ENCODE data around the gene RLBP1.

Gene RLBP1

DNA sequence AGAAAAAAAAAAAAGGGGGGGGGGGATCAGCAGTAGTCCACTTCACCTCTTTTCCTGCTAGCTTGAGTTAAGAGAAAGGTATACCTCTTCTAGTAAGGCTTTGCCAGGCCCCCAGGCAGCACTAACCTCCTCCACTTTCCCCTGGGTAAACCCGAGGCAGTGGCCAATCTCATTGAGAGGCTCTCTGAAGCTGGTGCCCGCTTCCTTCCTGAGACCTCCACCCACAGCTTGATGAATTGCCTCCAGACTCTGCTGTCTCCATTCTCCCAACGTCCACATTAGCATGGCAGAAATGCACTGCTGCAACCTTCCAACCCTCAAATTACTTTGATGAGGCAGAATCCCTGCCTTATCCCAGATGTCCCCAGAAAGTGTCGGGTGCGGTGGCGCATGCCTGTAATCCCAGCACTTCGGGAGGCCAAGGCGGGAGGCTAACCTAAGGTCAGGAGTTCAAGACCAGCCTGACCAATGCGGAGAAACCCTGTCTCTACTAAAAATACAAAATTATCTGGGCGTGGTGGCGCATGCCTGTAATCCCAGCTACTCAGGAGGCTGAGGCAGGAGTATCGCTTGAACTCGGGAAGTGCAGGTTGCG is 15.3 kb downstream of the RLBP1 start:
- no peak for DNase-seq

DNA sequence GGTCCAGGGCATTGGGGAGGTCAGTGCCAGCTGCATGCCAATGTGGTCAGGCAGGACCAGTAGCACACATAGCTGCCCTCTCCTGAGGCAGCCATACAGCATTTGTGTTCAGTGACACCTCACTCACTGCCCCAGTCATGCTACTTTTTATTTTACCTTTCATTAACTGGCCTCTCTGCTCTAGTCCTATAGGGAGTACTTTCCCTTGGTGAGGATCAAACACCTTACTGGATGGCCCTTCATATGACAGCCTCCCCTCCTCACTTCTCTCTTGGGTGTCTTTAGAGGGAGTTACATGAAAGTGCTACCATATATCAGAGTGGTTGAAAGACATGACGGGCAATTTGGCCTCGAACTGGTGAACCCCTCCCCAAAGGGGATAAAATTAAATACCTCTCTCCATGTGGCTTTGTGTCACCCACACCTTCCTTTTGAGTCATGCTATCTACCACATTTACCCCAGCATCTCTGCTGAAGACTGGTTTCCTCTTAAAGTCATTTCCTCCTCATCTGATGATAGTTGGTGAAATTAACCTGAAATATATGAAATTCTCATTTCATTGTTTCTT is 17.6 kb downstream of the RLBP1 start:
- no peak for DNase-seq

DNA sequence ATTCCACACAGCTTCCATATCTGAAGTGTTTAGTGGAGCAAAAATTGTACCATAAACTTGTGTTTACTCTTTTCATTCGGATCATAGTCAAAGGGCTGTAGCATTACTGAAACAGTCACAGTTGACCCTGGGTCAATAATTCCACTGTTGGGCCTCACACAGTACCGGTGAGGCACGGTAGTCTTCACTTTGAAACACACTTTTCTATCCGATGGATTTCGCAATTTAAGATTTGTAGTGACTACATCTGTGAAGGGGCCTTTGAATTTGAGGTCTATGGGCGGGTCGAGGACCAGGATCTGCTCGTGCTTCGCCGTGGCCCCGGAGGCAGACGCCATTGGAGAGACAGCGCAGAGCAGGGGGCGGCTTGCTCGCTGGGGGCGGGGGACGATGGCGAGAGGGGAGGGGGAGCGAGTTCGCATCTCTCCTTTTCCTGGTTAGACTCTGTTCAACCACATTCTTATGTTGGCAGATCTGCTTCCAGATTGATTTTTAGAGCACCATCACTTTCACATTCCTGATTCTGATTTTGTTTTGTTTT is 19.8 kb downstream of the RLBP1 start:
- no peak for DNase-seq

DNA sequence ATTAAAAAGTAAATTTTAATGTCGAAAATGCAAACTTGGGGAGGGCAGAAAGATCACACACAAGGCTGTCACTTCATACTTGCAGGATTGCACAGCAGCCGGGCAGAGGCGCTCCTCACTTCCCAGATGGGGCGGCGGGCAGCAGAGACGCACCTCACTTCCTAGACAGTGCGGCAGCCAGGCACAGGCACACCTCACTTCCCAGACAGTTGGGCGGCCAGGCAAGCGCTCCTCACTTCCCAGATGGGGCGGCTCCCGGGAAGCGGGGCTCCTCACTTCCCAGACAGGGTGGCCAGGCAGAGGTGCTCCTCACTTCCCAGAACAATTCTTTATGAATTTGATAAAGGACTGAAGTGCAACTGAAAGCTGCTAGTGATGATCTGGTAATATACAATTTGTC is 21.2 kb downstream of the RLBP1 start:
- DNase-seq: no peak

DNA sequence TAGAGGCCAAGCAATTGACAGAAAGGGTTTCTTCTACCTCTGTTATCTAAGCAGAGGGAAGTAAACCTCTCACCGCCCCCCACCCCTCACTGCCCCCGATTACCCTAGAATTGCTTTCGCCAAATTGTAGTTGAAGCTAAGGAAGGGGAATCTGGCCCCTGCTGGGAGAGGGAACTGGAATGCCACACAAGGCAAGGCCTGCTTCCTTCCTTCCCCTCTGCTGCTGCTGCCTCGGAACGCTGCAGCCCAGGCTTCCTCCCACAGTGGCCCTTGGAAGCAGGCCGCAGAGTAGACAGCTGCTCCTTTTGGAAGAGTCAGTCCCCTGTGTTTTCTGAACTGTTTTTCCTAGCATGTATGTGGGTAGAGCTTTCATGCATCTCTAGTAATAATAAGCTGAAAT is 21.6 kb downstream of the RLBP1 start:
- no peak for DNase-seq

DNA sequence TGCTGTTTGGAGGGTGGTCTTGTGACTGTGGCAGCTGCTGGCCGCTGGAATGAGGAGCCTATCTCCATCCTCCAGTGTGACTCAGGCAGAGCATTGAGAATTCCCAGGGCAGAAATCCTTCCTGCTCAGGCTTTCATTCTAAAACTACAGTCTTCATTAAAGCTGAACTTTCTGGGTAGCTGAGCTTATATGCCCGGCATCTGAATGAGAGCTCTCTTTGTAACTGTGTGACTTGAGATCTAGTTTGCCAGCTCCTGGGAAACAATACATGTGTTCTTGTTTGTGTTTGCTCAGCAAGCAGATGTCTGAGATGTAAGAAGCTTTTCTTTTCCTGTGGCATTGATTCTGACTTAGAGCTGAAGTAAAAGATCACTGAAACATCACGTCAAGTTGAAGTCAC is 22.4 kb downstream of the RLBP1 start:
- no peak for DNase-seq

DNA sequence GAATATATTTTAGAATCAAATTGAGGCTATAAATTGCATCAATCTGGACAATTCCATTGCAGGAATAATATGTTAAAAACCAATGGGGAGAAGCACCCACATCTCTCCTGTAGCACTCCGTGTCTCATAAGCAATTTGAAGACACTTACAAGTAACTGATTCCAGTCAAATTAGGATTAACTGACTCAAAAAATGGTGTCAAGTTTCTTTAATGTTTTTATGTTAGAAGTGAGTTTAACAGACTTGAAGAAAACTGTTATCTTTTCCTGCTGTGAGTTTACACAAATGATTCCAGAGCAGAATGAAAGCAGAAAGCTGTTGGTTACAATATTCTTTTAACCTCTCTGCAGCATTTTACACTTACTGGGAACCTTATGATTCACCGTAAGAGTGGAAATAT is 23.2 kb downstream of the RLBP1 start:
- DNase-seq: no peak

DNA sequence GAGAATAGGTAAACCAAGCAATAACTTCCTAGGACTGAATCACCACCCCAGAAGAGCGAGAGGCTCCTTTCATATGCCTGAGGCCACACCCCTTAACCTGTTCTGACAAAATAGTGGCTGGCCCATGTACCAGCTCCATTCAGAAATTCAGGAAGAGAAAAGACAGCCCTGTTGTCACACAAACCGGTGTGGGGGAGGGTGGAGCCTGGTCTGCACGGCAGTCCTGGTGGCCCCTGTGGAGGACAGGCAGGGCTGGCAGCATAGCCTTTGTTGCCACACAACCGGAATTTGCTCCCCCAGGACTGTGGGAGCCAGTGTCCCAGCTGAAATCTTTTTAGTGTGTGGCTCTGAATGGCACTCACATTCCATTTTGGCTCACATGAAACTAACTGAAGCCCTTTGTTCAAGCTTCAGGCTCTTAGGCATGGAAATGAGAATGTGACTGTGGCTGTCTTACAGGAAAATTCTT is 23.8 kb downstream of the RLBP1 start:
- no peak for DNase-seq

DNA sequence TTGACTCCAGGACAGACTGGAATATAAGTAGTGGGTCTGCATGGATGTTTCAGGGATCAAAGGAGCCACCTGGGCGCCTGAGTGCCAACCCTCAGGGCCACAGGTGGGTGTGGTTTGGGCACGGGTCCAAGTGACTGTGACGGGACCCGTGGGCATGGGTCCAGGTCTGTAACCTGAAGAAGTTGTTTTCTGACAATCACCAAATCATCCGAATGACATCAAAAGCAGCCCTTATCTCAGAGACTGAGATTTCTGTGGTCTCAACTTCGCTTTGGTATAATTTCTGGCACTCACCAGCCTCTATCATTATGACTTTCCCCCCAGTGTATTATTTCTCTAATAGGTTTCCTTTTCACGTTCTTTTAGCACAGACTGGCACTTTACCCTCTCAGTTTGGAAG is 24.4 kb downstream of the RLBP1 start:
- no peak for DNase-seq

DNA sequence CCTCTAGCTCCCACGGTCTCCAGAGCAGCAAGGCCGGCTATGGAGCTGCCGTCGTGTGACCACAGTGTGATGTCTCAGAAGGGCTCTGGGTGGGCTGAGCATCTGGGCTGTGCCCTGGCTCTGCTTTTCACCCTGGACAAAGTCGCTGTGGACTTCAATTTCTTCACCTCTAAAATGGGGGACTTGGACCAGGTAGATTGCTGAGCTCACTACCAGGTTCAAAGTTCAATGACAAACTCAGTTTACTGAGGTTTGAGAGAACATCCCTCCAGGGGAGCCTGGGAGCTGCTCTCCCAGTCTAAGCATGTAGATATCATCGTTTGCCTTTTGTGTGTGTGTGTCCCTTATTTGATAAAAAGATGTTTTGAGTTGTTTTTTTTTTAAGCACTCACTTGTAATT is 25.1 kb downstream of the RLBP1 start:
- no peak for DNase-seq

DNA sequence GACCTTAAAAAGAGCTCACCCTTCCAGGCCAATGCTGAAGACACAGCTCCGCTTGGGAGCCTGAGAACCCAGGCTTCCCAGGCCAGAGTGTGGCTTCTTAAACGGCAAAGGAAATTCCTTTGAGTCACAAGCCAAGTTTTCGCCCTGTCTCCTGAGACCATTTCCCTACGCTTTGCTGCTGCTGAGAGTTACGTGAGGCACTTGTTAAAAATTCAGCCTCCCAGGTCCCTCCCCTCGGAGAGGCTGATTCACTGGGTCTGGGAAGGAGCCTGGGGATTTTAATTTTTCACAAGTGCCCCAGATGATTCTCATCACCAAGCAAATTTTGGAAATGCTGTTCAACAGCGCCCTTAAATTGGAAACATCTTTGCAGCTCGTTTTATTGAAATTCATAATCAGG is 25.5 kb downstream of the RLBP1 start:
- DNase-seq: no peak

DNA sequence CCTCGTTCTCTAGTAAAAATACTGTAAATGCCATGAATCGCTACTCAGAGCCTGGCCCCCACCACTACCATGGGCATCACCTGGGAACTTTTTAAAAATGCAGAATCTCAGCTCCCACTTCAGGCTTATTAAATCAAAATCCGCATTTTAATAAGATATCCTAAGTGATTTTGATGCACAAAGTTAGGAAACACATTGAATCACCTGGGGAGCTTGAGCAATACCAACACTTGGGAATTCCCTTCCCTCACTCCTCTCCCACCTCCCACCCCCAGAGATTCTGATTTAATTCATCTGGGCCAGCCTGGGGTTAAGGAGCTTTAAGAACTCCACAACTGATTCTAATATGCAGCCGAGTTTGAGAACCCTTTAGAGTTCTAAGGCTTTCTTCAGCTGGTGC is 26.8 kb downstream of the RLBP1 start:
- DNase-seq: no peak

DNA sequence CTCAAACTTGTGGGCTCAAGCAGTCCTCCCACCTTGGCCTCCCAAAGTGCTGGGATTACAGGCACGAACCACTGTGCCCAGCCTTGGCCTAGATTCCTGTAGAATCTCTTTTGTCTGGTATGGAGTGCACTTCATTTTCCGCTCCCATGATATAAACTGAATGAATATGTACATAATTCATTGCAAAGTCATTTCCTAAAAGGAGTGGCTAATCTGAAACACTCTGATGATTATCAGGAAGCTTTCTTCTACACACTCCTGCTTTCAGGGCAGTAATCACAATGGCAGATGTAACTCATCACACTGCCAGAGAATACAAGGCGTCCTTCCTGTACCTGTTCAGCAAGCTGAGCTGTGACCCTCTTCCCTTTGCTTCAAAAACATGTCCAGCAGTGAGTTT is 28.6 kb downstream of the RLBP1 start:
- DNase-seq: no peak

DNA sequence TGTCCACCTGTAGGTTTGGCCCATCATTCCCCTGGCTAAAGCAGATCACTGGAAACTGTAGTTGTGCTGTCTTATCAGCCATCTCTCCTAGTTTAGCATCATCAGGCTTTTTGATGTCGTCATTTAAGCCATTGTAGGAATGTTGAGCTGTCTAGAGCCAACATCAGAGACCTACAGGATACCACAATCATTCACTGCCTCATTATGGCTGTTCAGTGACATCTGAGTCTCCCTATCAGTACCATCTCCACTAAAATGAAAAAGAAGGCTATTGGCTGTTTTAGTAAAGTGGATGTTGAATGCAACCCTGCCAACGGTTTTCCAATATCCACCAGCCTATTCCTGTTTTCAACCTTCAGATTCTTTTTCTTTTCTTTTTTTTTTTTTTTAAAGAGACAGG is 29.2 kb downstream of the RLBP1 start:
- DNase-seq: no peak

DNA sequence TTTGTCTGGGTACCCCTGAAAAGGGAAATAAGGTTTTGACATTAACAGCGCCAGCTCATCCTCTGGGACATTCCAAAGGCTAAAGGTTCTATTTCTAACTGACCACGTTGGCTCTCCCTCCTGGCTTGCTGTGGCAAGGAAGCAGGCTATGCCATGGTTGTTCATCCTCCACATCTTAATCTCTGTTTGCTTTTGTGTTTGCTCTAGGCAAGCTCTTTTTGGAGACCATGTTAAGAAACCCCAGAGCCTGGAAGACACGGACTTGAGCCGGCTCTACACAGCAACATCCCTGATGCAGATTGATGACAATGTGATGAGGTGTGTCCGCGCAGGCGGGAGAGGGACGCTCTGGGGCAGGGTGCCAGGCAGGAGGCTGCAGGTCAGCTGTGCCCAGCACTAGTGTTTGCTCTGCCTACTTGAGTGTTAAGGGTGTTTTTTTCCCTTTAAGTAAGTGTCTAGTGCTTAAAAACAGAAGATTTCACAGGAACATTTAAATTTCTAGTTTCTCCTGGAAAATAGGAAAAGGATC is 33.3 kb downstream of the RLBP1 start:
- no peak for DNase-seq

DNA sequence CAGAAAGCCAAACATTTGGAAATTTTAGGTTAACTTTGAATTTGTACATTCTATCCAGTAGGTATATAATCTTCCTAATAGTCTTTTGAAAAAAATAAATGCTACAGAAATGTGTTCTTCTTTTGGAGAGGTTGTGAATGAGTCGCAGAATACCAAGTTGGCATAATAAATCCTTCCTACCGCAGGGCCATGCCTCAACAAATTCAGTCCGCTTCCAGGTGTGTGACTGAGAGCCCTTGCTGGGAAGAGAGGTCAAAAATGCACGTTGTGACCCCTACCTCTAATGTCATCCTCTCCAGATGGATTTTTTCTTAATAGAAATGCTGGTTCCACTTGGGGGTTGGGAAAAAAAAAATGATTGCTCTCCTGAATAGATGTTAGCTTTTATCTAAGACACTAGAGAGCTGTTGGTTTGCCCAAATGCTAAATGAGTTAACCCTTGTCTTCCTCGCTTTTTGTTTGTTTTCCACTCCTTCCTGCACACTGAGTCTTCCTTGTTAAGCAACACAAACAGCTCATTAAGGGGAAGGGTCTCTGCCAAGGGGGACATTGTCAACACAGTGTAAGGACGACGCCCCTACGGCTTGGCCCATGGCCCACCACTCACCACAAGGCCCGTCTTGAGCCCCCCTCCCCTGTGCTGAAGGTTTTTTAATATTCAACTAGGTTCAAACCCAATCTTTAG is 33.9 kb downstream of the RLBP1 start:
- DNase-seq: no peak

DNA sequence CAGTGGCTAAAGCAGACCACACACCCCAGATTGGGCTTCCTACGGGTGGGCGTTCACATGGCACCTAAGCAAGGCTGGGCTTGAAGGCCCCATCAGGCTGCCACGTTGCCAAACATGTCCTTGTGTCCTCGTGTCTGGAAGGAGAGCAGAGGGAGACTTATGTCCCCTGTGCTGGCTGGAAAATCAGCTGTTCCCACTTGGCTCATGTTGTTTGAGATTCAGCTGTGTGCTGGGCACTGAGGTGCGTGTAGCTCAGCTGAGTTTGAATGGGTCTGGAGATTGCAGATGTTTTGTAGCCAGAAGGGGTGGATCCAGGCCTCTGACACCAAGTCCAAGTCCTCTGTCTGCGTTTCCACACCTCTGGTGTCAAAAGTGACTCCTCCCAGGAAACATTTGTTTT is 34.6 kb downstream of the RLBP1 start:
- DNase-seq: no peak

DNA sequence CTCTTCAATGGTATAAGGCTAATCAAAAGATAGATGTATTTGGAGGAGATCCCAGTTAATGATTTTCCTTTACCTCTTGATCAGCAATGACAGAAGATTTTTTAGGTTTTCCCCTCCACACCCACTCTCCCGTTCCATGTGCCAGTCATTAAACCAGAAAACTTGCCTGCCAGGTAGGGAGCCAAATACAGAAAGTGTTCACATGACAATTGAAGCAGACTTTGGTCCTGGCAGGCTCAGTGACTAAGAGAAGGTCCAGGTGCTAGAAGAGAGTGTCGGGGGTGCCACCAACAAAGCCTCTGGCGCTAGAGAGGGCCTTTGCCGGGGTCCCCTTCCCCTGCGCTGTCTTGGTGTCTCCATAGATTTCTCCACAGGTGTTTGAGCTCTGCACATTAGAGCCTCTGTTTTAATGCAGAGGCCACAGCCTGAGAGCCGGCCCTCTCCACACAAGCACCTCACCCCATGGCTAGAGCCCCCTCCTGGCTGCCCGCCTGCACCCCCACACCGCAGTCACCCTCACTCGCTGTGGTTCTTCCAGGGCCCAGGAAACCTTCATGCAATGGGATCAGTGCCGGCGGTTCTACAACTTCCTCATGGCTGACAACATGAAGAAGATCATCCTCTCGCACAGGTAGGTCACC is 36.4 kb downstream of the RLBP1 start:
- no peak for DNase-seq

DNA sequence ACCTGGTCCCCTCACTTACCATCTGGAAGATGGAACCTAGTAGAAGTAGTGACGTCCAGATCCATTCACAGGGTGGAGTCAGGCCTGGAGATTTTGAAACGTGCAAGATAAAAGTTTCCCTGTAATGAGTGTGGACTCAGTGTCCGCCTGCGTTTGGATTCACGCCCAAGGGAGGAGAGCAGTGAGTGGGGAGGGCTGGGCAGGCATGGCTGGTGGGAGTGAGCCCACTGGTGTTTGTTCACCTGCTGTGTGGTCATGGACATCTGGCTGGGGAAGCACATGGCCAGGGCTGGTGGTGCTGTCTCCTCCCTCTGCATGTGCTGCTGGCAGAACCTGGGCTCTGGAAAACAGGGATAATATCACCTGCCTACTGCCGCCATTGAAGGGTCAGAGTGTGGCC is 37.0 kb downstream of the RLBP1 start:
- DNase-seq: no peak

DNA sequence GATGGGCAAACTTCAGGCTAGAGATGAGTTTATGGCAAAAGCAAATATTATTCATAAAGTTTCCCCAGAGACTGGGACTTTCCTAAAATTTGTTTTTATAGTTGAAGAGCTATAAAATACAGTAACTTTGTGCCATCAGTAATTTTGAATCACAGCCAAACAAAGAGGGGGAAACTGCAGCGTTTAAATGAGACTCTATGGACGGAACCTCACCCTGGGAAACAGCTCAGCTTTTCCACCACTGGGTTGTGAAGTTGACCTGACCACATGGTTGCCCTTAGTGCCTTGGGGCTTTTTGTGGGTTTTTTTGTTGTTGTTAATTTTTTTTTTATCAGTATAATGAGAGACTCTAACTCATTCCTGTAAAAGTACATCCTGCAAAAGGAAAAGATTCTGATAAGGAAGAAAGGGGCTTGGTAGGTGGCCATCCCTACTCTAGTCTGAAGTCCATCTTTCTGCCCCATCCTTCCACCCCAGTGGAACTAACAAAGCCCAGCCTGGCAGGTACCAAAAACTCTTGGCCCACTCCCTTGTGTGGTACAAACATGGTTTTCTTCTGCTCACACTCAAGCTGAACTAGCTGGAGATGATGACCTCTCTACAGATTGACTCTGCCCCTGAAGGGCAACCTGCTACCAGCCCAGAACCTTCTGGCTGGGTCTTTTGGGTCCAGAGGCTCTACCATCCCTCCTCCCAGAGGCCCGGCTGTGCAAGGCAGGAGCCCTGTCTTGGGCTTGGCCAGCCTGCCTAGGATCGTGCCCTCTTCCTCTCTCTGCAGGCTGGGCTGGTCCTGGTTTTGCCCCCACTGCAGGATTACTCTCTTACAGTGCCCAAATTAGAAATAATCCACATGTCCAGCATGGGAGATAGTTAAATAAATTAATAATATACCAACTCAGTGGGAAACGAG is 41.2 kb downstream of the RLBP1 start:
- DNase-seq: no peak

DNA sequence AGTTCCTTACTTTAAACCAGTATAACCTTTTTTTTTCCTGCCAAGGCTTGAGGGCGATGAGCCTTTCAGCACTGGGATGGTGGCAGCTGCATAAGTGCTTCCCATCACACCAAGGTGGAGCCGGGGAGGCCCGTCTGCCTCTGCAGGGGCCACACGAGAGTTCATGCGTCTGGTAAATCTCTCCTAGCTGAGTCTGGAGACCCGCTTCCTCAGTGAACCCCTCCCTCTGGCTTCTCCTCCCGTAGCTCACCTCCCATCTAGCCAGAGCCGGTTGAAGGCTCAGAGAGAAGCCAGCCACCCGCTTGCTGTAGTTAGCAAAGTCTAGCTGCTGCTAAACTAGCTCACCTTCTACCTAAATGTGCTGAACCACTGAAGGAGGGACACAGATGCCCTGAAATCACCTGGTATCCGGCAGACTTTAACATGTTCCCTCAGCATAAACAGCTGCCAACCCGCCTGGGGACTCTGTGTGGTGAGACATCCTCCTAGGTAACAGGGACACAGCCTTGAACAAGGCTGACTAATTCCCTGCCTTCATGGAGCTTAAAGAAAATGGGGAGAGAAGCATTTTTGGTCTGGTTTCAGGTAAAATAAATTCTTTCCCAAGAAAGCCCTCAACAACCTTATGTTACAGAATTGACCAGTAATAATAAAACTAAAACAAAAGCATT is 42.9 kb downstream of the RLBP1 start:
- no peak for DNase-seq
